ENCODE results near the gene VAT1. TPM values are rescaled to one million over a fixed set of nuclear protein-coding genes. Genes with fewer than 3 reads are reported as not detected.

The VAT1 gene
- total RNA-seq, 2 donors from 2014 or later = 33.2 to 61.5 TPM

DNA sequence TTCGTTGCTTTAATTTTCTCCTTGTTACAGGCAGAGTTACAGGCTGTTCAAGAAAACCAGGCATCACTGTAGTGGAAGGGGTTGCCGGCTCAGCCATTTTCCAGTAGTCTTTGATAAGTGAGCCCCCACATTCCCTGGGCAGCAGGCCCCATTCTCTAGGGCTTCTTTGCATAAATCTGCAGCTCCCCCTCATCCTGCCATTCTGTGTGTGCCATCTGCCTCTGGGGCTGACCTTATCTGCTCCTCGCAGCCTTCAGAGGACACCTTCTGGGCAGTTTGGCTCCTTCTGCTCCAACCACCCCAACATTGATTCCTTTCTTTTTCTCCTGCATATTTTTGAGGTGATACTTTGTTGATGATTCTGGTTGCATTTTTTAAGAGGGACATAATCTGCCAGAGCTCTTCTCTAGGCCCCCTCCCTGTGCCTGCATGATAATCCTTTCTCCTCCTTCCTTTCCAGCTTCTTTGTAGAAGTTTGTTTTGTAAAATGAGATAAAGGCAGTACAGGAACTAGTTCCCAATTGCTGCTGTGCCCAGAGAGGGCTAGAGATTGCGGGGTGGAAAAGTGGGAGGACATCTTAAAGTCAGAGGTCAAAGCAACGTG, 19.9 kb upstream of the VAT1 start:
- no peak for DNase-seq
- no peak overlapping the region for H3K4me3 ChIP-seq
- intact Hi-C loops (cut with DNase I) = loop anchor here (10.0 kb wide), 1 partner anchor 63 kb away; no protein-coding TSS in a partner anchor
- H3K27ac ChIP-seq = no peak overlapping the region
- TF ChIP-seq, protein P1, sequence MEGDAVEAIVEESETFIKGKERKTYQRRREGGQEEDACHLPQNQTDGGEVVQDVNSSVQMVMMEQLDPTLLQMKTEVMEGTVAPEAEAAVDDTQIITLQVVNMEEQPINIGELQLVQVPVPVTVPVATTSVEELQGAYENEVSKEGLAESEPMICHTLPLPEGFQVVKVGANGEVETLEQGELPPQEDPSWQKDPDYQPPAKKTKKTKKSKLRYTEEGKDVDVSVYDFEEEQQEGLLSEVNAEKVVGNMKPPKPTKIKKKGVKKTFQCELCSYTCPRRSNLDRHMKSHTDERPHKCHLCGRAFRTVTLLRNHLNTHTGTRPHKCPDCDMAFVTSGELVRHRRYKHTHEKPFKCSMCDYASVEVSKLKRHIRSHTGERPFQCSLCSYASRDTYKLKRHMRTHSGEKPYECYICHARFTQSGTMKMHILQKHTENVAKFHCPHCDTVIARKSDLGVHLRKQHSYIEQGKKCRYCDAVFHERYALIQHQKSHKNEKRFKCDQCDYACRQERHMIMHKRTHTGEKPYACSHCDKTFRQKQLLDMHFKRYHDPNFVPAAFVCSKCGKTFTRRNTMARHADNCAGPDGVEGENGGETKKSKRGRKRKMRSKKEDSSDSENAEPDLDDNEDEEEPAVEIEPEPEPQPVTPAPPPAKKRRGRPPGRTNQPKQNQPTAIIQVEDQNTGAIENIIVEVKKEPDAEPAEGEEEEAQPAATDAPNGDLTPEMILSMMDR (IDR thresholded peaks at IDR 0.05) = no peak
- H3K9ac ChIP-seq (ENCODE audit: low read depth in 2 of 2, low read length in 2 of 2) = no peak overlapping the region
- H3K9me3 ChIP-seq = no peaks in the 10 kb centered on the region
- no peaks in the 10 kb centered on the region for H3K27me3 ChIP-seq
- no peaks in the 10 kb centered on the region for H3K4me1 ChIP-seq
- no peaks in the 10 kb centered on the region for H3K36me3 ChIP-seq

DNA sequence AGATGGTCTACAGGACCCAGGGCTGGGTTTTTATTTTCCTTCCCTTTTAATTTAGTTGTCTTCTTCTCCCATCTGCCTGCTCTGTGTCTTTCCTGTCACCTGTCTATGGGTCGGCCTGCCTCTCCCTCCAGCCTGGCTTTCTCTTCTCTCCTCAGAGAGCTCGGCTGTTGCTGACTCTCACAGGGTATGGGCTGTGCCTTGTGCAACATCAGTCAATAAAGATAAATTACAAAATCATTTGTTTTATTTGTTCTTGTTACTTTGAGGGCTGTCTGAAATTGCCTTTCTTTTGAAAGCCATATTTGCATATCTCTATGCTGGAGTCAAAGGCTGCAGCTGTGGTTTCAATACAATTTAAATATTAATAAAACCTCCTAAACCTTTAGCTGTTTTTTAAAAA, 18.5 kb upstream of the VAT1 start:
- H3K27ac ChIP-seq = no peak overlapping the region
- no peaks in the 10 kb centered on the region for H3K36me3 ChIP-seq
- TF ChIP-seq, protein P1 (IDR thresholded peaks at IDR 0.05) = no peak
- no peaks in the 10 kb centered on the region for H3K9me3 ChIP-seq
- no peak overlapping the region for H3K4me3 ChIP-seq
- no peak for DNase-seq
- no peaks in the 10 kb centered on the region for H3K4me1 ChIP-seq
- H3K27me3 ChIP-seq = no peaks in the 10 kb centered on the region
- intact Hi-C loops (cut with DNase I) = loop anchor here (10.0 kb wide), 1 partner anchor 64 kb away; no protein-coding TSS in a partner anchor
- no peak overlapping the region for H3K9ac ChIP-seq (ENCODE audit: low read depth in 2 of 2, low read length in 2 of 2)

DNA sequence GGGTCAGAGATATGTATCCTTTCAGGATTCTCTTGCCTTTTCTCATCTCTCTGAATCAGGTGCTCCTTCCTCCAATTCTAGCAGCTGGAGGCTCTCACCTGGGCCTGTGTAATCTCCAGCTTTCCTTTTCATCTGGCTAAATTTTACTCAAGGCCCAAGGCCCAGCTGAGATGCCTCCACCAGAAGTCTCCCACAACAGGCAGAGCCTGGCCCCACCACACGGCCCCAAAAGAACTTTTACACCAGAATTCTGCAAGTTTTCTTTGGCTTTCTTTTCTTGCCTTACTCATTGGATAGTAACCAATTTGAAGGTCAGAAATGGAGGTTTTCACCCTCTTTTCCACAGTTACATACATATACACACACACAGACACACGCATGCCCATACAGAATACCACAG, 17.5 kb upstream of the VAT1 start:
- no peaks in the 10 kb centered on the region for H3K36me3 ChIP-seq
- H3K27me3 ChIP-seq = no peaks in the 10 kb centered on the region
- no peak overlapping the region for H3K4me3 ChIP-seq
- no peaks in the 10 kb centered on the region for H3K9me3 ChIP-seq
- H3K9ac ChIP-seq (ENCODE audit: low read depth in 2 of 2, low read length in 2 of 2) = no peak overlapping the region
- H3K4me1 ChIP-seq = no peaks in the 10 kb centered on the region
- intact Hi-C loops (cut with DNase I) = loop anchor here (10.0 kb wide), 1 partner anchor 65 kb away; no protein-coding TSS in a partner anchor
- DNase-seq = no peak
- no peak overlapping the region for H3K27ac ChIP-seq
- TF ChIP-seq, protein P1 (IDR thresholded peaks at IDR 0.05) = no peak

DNA sequence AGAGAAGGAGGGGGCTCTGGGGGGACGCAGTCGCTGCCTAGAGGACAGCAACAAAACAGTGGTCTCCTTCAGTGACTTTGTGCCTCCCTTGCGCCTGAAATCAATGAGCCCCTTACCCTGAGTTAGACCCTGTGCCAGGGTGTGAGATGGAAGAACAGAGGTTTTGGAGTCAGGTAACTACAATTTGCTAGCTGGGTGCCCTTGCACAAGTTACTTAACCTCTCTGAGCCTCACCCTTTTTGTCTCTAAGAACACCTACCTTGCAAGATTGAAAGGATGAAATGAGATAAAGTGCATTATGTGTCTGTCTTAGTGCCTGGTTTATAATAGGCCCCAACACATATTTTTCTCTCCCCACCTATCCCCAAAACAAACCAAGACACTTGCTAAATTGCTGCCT, 12.7 kb upstream of the VAT1 start:
- DNase-seq = no peak
- Histone ChIP-seq H3K4me3 (no peak overlapping the region), H3K27me3 (no peaks in the 10 kb centered on the region), H3K36me3 (no peaks in the 10 kb centered on the region), H3K4me1 (no peaks in the 10 kb centered on the region), H3K9ac (ENCODE audit: low read depth in 2 of 2, low read length in 2 of 2) (no peak overlapping the region), H3K27ac (no peak overlapping the region), H3K9me3 (no peaks in the 10 kb centered on the region)
- TF ChIP-seq, protein P1 (IDR thresholded peaks at IDR 0.05) = no peak
- intact Hi-C loops (cut with DNase I) = no loop called here

DNA sequence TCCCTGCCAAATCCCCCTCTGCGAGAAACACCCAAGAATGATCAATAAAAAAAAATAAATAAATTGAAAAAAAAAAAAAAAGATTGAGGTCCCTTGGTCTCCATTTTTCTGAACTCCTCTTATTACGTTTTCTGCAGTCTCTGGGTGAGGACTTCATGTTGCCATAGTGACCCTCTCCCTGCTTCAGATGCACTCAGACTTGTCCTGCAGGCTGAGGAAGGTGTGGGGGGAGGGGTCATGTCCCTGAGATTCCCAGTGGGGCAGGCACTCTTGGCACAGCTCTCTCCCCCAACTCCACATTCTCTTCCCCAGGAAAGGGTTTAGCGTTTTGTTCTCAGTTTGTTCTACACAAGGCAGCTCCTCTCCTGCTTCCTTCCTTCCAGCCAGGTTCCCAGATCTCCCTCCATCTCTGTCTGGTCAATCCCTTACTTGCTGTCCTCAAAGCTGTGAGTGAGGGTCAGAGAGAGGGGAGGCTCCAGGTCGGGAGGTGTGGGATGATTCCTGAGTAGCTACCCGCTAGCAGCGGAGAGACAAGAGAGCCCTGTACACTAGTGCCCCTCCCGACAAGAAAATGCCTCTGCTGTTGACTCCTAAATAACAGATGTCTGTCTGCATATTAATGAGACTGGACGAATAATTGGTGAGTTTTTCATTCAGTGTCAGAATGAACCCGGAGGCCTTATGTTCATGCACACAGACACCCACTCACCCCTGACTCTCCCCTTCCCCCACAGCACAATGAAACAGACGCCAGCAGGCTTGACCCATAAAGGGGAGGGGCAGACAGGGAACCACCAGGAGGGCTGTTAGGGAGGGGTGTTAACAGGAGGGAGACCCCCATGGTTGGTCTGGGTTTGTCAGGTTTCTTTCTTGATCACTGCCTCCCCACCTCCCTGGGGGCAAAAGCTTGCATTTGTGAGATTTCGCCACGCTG, 12.0 kb upstream of the VAT1 start:
- Histone ChIP-seq H3K9ac (ENCODE audit: low read depth in 2 of 2, low read length in 2 of 2) (no peak overlapping the region), H3K4me3 (no peak overlapping the region), H3K36me3 (no peaks in the 10 kb centered on the region), H3K9me3 (no peaks in the 10 kb centered on the region), H3K4me1 (no peaks in the 10 kb centered on the region), H3K27me3 (no peaks in the 10 kb centered on the region), H3K27ac (no peak overlapping the region)
- intact Hi-C loops (cut with DNase I) = no loop called here
- TF ChIP-seq, protein P1 (IDR thresholded peaks at IDR 0.05) = no peak
- DNase-seq = no peak

Data from colonic mucosa (tissue), 4 donors.